Kidney epithelial cell (primary cell): ENCODE data around the gene DPF3. TPM values are rescaled to one million over a fixed set of nuclear protein-coding genes. Genes with fewer than 3 reads are reported as not detected.

Experiments used
- DNase-seq: peaks from one replicate; pipeline ENCODE4 v3.0.0-alpha.2; 2010; ENCODE audit warnings: low read depth
- H3K27me3 ChIP-seq: 2 replicates; pipeline ENCODE4 v1.6.0; 2011; ENCODE audit warnings: low read length; ENCODE audit not compliant: control insufficient read depth, insufficient read depth
- H3K36me3 ChIP-seq: 2 replicates; pipeline ENCODE4 v1.5.1; 2011; ENCODE audit warnings: low read length; ENCODE audit not compliant: control insufficient read depth, insufficient read depth
- H3K4me3 ChIP-seq: 2 replicates; pipeline ENCODE4 v1.5.1; 2011; ENCODE audit warnings: low read depth, mild to moderate bottlenecking, control low read depth, low read length
- CTCF ChIP-seq: IDR thresholded peaks from 2 replicates; pipeline ENCODE4 v1.5.1; 2011; ENCODE audit warnings: mild to moderate bottlenecking, moderate library complexity, low read length, control low read depth, inconsistent platforms; ENCODE audit not compliant: insufficient read depth, poor library complexity, severe bottlenecking
- total RNA-seq: library from RNA; depleted of rRNA; stranded (reverse); fragments of >200 nt; gene quantifications from 2 replicates; pipeline ENCODE4 v1.2.3, GENCODE V29; 2015

The DPF3 gene
- total RNA-seq, 1 donor from 2014 or later: 0.79 TPM

DNA sequence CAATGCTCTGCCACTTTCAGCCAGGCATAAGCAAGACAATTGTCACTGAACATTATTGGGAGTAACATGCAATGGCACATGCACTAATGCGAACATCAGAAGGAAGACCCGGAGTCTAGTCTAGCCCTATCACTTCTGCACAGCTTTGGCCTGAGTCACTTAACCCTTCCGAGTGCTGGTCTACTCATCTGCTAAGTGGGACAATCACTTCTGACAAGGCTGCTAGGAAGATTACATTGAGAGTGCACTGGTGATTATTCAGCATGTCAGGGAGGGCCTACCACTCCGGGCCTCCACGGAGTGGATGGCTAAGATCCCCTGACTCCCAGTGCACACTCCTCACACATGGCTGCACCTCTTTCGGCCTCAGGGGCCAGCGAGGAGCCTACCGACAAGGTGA, 240.9 kb downstream of the DPF3 start:
- H3K27me3 ChIP-seq: no peaks in the 10 kb centered on the region
- no peak for DNase-seq
- no peaks in the 10 kb centered on the region for H3K36me3 ChIP-seq
- no peak overlapping the region for H3K4me3 ChIP-seq
- no peak for TF ChIP-seq CTCF

GRCh38 chr14:72652179-72652578, 241.7 kb downstream of the DPF3 start:
- no peak for DNase-seq
- no peak for TF ChIP-seq CTCF
- Histone ChIP-seq H3K36me3 (no peaks in the 10 kb centered on the region), H3K27me3 (no peaks in the 10 kb centered on the region), H3K4me3 (no peak overlapping the region)

DNA sequence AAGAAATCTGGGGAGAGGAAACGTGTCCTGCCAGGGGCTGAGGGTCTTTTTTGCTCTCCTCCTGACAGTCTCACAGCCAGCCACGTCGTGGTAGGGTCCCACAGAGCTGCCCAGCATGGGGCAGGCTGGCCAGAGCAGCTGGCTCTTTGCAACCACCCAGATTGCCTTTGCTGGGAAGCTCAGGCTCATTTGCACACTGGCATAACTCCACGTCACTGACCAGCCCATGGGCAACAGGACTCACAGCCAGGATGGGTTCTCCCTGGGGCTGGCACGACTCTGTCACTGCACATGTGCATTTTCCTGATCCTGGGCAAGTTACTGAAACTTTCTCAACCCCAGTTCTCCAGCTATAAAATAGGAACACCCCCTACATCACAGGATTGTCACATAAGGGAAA, 242.2 kb downstream of the DPF3 start:
- Histone ChIP-seq H3K27me3 (no peaks in the 10 kb centered on the region), H3K36me3 (no peaks in the 10 kb centered on the region), H3K4me3 (no peak overlapping the region)
- no peak for DNase-seq
- no peak for TF ChIP-seq CTCF

DNA sequence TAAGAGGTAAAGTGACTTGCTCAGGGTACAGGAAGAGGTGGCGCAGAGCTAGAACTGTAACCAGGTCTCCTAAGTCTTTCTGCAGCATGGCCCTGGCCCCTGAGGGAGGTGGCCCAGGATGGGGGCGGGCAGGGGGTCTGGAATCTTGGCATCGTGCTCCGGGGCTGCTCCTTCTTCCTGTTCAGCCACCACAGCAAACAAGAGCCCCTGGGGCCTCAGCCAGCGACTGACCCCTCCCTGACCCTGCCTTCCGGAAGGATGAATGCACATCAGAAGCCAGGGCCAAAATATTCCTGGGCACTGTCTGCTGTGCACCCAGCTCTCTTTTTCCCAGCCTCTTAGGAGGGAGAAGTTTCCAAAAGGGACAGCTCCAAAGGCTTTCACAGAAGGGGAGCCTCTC, 242.8 kb downstream of the DPF3 start:
- no peak overlapping the region for H3K4me3 ChIP-seq
- DNase-seq: no peak
- no peaks in the 10 kb centered on the region for H3K36me3 ChIP-seq
- no peaks in the 10 kb centered on the region for H3K27me3 ChIP-seq
- TF ChIP-seq CTCF: no peak

DNA sequence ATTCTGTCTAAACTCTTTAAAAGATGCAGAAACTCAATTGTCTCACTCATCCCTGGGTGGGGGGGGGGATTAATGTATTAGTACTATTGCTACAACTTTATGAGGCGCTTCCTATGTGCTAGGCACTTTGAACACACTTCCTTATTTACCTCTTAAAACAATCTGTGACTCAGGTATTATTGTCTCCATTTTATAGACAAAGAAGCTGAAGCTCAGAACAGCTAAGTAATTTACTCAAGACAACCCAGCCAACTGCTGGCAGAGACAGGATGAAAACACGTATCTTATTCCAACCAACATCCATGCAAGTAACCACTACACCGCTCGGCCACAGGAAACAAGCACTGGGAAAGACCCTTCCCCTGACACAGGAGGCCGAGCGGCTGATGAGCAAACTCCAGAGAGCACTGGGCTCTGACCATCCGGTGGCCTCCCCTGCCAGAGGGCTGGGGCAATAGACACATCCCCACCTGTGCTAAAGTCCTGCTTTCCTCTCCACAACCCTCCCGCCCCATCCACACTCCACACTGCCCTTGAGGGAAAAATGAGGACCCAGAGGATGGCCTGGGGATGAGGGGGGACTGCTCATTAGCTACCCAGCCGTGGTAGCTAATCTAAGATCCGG, 244.2 kb downstream of the DPF3 start:
- Histone ChIP-seq H3K27me3 (no peaks in the 10 kb centered on the region), H3K36me3 (no peaks in the 10 kb centered on the region), H3K4me3 (no peak overlapping the region)
- DNase-seq: no peak
- TF ChIP-seq CTCF: no peak

GRCh38 chr14:72647782-72648181, 246.1 kb downstream of the DPF3 start:
- no peak overlapping the region for H3K4me3 ChIP-seq
- no peaks in the 10 kb centered on the region for H3K27me3 ChIP-seq
- DNase-seq: no peak
- no peaks in the 10 kb centered on the region for H3K36me3 ChIP-seq
- TF ChIP-seq CTCF: no peak
